Fibroblast of lung (primary cell): Measurements from ENCODE around the gene OOSP3. TPM values are rescaled to one million over a fixed set of nuclear protein-coding genes. Genes with fewer than 3 reads are reported as not detected.

ENCODE experiments used
- DNase-seq, 2 donors: peaks; one replicate each; pipeline versions ENCODE4 v3.0.0 to v3.0.0-alpha.2; 2010; ENCODE audit warnings: low read depth in 2 of 2
- H2AFZ ChIP-seq: 2 replicates; pipeline ENCODE4 v1.5.1; 2012; ENCODE audit warnings: low read length, control low read depth, inconsistent platforms
- H3K27ac ChIP-seq: 2 replicates; pipeline ENCODE4 v1.5.1; 2011; ENCODE audit warnings: low read length, control low read depth; ENCODE audit not compliant: insufficient read depth
- H3K27me3 ChIP-seq: 2 replicates; pipeline ENCODE4 v1.5.1; 2011; ENCODE audit warnings: mild to moderate bottlenecking, low read length; ENCODE audit not compliant: control insufficient read depth, insufficient read depth
- H3K36me3 ChIP-seq: 2 replicates; pipeline ENCODE4 v1.5.1; 2011; ENCODE audit warnings: low read length; ENCODE audit not compliant: control insufficient read depth, insufficient read depth
- H3K4me1 ChIP-seq: 2 replicates; pipeline ENCODE4 v1.5.1; 2011; ENCODE audit warnings: low read length; ENCODE audit not compliant: control insufficient read depth, insufficient read depth; ENCODE audit errors: extremely low read depth
- H3K4me2 ChIP-seq: 2 replicates; pipeline ENCODE4 v1.5.1; 2011; ENCODE audit warnings: low read length, control low read depth; ENCODE audit not compliant: insufficient read depth; ENCODE audit errors: extremely low read depth
- H3K4me3 ChIP-seq, 4 experiments: fragments of 200-600 bp in 1 of 4; sonication (generic) in 1 of 4; replicated peaks in 1 of 4; 2 replicates each; pipeline ENCODE4 v1.5.1; 2011 to 2016; ENCODE audit warnings: low read length in 4 of 4, low read depth in 3 of 4, mild to moderate bottlenecking in 3 of 4, control low read depth in 2 of 4, inconsistent platforms in 1 of 4, mixed read lengths in 1 of 4; ENCODE audit not compliant: insufficient read depth in 1 of 4; ENCODE audit errors: control extremely low read depth in 1 of 4
- H3K79me2 ChIP-seq: 2 replicates; pipeline ENCODE4 v1.5.1; 2012; ENCODE audit warnings: mild to moderate bottlenecking, low read length, inconsistent platforms; ENCODE audit not compliant: control insufficient read depth, insufficient read depth
- H3K9ac ChIP-seq: 2 replicates; pipeline ENCODE4 v1.5.1; 2011; ENCODE audit warnings: mild to moderate bottlenecking, low read length, control low read depth; ENCODE audit not compliant: insufficient read depth
- H3K9me3 ChIP-seq: 2 replicates; pipeline ENCODE4 v1.5.1; 2012; ENCODE audit warnings: low read depth, low read length; ENCODE audit not compliant: control insufficient read depth, insufficient read depth
- H4K20me1 ChIP-seq: 2 replicates; pipeline ENCODE4 v1.5.1; 2011; ENCODE audit warnings: low read length; ENCODE audit not compliant: control insufficient read depth, insufficient read depth; ENCODE audit errors: extremely low read depth
- EZH2 ChIP-seq: IDR thresholded peaks from 2 replicates; pipeline ENCODE4 v1.5.1; 2012; ENCODE audit warnings: low read length, control low read depth, mild to moderate bottlenecking; ENCODE audit errors: missing control alignments
- polyA plus RNA-seq, 2 donors: library from polyadenylated mRNA; depleted of rRNA in 1 of 2; stranded (reverse) in 1 of 2; unstranded in 1 of 2; fragments of >200 nt; gene quantifications; 2 replicates each; pipeline ENCODE4 v1.2.1, GENCODE V29; 2011 to 2012; ENCODE audit warnings: missing spikeins in 1 of 2
- total RNA-seq: library from RNA; depleted of rRNA; stranded (reverse); fragments of >200 nt; gene quantifications from 2 replicates; pipeline ENCODE4 v1.2.1, GENCODE V29; 2014
- TF ChIP-seq, protein P1 (sequence below), 2 donors: IDR thresholded peaks in 1 of 2; conservative IDR thresholded peaks in 1 of 2; 1 replicate in 1 of 2; 2 replicates in 1 of 2; pipeline ENCODE4 v1.5.1; 2011 to 2012; ENCODE audit warnings: low read length in 2 of 2, control low read depth in 1 of 2, inconsistent platforms in 1 of 2, low read depth in 1 of 2, mild to moderate bottlenecking in 1 of 2

OOSP3 gene
- total and polyA plus RNA-seq, 2 donors (not counting 1 experiment from before 2014, with no cell fraction given): not detected

DNA sequence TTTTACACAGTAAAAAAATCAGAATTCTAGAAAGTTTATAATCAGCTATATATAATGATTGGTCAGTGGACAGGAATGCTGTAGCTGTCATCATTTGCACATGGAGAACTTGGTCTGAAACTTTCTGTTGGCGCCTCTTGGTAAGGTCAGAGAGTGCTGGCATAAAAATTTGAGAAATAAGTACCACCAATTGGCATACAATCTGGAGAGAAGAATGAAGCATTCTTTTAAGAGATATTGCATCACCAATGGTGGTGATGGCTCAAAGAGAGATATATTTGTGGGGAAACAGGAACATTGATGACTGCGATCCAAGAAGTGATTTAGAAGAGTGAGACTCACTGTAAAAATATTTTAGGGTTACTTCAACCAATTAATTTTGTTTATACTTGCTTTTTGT is 39.9 kb downstream of the OOSP3 start:
- Histone ChIP-seq H2AFZ (no peak overlapping the region), H4K20me1 (no peaks in the 10 kb centered on the region), H3K9me3 (no peaks in the 10 kb centered on the region), H3K4me3 (no peak overlapping the region), H3K36me3 (no peaks in the 10 kb centered on the region), H3K27ac (no peak overlapping the region), H3K4me1 (no peaks in the 10 kb centered on the region), H3K4me2 (no peak overlapping the region), H3K27me3 (no peaks in the 10 kb centered on the region), H3K79me2 (no peaks in the 10 kb centered on the region), H3K9ac (no peak overlapping the region)
- TF ChIP-seq, protein P1, sequence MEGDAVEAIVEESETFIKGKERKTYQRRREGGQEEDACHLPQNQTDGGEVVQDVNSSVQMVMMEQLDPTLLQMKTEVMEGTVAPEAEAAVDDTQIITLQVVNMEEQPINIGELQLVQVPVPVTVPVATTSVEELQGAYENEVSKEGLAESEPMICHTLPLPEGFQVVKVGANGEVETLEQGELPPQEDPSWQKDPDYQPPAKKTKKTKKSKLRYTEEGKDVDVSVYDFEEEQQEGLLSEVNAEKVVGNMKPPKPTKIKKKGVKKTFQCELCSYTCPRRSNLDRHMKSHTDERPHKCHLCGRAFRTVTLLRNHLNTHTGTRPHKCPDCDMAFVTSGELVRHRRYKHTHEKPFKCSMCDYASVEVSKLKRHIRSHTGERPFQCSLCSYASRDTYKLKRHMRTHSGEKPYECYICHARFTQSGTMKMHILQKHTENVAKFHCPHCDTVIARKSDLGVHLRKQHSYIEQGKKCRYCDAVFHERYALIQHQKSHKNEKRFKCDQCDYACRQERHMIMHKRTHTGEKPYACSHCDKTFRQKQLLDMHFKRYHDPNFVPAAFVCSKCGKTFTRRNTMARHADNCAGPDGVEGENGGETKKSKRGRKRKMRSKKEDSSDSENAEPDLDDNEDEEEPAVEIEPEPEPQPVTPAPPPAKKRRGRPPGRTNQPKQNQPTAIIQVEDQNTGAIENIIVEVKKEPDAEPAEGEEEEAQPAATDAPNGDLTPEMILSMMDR (conservative IDR thresholded peaks at IDR 0.05 in 1 of 2, IDR thresholded peaks at IDR 0.05 in 1 of 2; ENCODE audit: low read depth in 1 of 2, low read length in 2 of 2): no peak
- no peak for TF ChIP-seq EZH2
- peak in 1 of 2 donors; percentile 45 for DNase-seq

DNA sequence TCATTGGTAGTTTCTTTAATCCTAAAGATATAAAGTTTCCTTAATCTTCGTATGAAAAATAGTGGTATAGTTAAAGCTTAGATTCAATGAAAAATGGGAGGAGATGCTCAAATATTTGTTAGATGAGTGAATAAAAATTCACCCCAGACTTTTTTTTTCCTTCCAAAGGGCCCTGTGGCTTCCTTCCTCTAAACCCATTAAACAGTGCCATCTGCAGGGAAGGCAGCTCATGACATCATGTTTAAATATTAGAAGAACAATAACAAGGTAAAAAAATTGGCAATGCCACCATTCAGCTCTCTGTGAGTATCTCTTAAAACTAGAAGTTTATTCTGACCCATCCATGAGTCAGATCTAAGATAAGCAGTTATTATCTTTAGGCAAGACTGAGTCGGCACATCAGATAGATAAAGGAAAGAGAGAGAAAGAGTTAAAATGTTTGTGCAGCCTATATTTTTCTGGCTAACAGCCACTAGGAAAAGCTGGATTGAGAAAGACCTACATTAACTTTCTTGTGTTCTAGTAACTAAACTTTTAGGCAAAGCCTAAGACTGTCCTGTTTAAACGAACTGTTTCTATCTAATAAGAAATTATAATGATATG is 40.5 kb downstream of the OOSP3 start:
- Histone ChIP-seq H3K36me3 (no peaks in the 10 kb centered on the region), H3K4me3 (no peak overlapping the region), H3K4me1 (no peaks in the 10 kb centered on the region), H3K9ac (no peak overlapping the region), H2AFZ (no peak overlapping the region), H3K27ac (no peak overlapping the region), H4K20me1 (no peaks in the 10 kb centered on the region), H3K79me2 (no peaks in the 10 kb centered on the region), H3K9me3 (no peaks in the 10 kb centered on the region), H3K27me3 (no peaks in the 10 kb centered on the region), H3K4me2 (no peak overlapping the region)
- DNase-seq: peak in 1 of 2 donors; percentile 47
- TF ChIP-seq EZH2: no peak
- TF ChIP-seq, protein P1 (conservative IDR thresholded peaks at IDR 0.05 in 1 of 2, IDR thresholded peaks at IDR 0.05 in 1 of 2; ENCODE audit: low read depth in 1 of 2, low read length in 2 of 2): peak in 1 of 2 donors; percentile 28

DNA sequence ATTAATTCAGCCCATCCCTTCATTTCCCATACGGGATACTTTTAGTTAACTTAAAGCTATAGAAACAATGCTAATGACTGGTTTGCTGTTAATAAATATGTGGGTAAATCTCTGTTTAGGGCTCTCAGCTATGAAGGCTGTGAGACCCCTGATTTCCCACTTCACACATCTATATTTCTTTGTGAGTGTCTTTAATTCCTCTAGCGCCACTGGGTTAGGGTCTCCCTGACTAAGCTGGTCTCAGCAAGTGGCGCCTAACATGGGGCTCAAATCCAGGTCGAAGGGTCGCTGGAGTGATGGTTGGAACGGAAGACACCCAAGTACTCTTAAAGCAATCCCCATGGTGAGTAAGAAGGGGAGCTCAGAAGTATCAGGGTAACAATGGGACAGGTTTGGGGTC is 45.2 kb downstream of the OOSP3 start:
- Histone ChIP-seq H3K9me3 (no peaks in the 10 kb centered on the region), H2AFZ (no peak overlapping the region), H3K4me1 (no peaks in the 10 kb centered on the region), H3K27ac (no peak overlapping the region), H3K79me2 (no peaks in the 10 kb centered on the region), H3K27me3 (no peaks in the 10 kb centered on the region), H4K20me1 (no peaks in the 10 kb centered on the region), H3K36me3 (no peaks in the 10 kb centered on the region), H3K9ac (no peak overlapping the region), H3K4me3 (no peak overlapping the region), H3K4me2 (no peak overlapping the region)
- no peak for DNase-seq
- TF ChIP-seq EZH2: no peak
- TF ChIP-seq, protein P1 (conservative IDR thresholded peaks at IDR 0.05 in 1 of 2, IDR thresholded peaks at IDR 0.05 in 1 of 2; ENCODE audit: low read depth in 1 of 2, low read length in 2 of 2): no peak
